Activated CD4-positive, alpha-beta T cell treated with anti-CD3 and anti-CD28 coated beads for 24 hours (primary cell): ENCODE measurements around the gene SURF1.
A peak's percentile ranks its signal among the peaks of the same experiment; 100 is the strongest.
"Not testable (repeated sequence)": the region's sequence is repeated elsewhere in the genome, so short reads cannot be mapped to it uniquely, and the experiment has no call there.

ENCODE experiments used
- DNase-seq, 2 donors: peaks; one replicate each; pipeline ENCODE4 v3.0.0-alpha.2; 2020; ENCODE audit warnings: low read depth in 2 of 2

SURF1 gene

DNA sequence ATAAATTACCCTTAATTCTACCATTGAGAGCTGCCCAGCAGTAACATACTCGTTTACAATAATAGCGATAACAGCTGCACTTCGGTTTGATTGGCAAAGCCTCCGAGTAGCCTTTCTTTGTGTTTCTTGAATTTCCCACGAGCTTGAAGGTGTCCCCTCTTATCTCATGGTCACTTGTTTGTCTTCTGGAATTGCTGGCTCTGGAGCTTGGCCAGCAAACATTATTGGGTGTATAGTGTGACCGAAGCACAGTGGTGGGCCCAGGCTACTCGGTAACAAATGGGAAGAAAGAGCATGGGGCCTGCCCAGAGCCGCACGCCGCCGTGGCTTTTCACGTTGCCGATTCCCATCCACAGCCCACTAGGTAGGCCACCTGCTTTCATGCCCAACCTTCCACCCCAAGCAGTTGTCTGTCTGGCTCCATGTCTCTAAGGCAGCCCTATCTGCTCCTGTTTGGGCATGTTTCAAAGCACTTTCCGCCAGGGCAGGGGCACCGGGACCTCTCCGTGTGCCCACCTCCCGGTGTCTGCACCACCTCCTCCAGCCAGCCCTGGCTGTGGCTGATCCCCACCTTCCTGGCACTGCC, 28.5 kb upstream of the SURF1 start:
- DNase-seq, result no peak

DNA sequence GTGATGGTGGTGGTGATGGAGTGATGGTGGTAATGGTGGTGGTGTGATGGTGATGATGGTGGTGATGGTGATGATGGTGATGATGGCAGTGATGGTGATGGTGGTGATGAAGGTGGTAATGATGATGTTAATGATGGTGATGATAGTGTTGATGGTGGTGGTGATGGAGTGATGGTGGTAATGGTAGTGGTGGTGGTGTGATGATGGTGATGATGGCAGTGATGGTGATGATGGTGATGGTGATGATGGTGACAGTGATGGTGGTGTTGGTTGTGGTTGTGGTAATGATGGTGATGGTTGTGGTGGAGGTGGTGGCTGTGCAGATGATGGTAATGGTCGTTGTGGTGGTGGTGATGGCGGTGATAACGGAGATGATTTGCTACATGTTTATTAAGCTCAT, 27.2 kb upstream of the SURF1 start:
- no peak for DNase-seq

DNA sequence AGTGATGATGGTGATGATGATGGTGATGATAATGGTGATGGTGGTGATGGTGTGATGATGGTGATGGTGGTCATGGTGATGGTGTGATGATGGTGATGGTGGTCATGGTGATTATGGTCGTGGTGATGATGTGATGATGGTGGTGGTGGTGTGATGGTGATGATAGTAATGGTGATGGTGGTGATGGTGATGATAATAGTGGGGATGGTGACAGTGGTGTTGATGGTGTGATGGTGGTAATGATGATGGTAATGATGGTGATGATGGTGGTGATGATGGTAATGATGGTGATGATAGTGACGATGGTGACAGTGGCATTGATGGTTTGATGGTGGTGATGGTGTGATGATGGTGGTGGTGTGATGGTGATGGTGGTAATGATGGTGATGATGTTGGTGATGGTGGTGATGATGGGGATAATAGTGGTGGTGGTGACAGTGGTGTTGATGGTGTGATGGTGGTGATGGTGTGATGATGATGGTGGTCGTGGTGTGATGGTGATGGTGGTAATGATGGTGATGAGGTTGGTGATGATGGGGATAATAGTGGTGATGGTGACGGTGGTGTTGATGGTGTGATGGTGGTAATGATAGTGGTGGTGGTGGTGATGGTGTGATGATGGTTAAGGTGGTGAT, 26.3 kb upstream of the SURF1 start:
- no peak for DNase-seq

DNA sequence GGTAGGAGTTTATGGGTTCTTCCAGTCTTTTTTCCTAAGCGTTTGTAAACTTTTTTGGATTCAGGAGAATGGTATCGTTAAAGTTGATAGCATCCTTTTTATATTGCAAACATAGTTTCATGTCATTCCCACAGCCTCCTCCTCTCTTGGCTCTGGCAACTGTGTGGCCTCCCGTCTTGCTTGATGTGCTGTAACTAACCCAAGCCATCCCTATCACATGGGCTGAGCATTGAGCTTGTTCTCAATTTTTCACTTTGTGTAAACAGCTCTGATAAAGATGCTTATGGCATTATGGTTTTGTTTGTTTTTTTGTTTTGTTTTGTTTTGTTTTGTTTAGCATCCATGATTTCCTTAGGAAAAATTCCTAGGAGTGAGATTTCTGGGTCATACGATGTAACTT, 24.4 kb upstream of the SURF1 start:
- no peak for DNase-seq

DNA sequence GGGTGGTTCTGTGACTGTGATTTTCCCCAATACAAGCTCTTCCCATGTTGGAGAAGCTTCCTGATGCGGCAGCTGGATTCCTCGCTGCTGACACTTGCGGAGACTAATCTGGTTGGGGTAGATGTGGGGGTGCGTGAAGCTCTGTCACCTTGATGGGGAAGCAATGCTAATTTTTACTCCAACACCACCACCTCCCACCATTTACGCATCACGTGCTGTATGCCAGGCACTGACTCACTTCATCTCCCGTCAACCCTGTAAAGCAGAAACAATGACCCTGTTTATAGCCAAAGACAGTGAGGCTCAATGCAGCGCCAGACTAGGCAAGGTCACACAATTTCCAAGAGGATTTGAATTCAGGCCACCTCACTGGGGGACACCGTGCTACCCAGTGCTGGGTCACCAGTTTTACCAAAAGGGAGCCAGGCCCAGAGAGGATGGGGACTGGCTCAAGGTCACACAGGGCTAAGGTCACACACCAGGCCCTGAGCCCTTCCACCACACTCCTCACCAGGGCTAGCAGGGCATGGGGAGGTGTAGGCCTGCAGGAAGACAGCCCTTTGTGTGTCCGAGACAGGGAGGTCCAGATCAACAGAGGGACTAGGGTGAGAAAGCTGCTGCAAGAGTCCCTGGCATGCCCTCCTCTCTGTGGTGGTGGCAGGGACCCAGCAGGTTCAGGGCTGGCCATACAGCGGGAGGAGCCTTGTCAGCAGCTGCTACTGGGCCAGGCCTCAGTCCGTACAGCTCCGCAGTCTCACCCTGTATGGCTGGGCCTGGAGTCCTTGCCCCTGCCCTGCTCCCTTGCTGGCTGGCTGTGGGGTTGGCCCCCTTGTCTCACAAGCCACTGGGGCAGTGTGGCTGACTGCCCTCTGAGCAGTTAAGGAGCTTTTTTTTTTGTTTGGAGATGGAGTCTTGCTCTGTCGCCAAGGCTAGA, 23.1 kb upstream of the SURF1 start:
- DNase-seq, result no peak

DNA sequence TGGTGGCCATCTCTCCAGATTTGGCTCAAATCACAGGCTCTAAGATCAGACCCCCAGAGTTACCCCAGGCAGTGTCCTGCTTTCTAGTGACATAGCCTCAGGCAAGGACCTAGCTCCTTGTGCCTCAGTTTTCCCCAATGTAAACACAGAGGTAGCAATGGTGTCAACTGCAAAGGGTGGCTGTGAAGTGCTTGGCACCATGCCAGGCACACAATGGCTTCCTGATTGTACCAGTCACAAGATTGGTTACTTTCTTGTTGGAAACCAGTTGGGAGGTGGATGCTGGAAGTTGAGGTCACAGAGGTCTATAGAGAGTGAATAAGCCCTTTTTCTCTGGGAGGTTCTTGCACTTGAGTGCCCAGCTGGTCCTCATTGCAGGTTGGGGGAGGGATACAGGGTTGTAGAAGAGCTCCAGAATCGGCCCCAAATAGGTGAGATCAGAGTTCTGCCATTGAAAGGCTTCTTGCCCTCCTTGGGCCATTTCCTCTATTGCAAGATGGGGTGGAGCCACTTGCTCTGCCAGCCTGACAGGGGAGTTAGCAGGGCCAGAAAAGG, 22.2 kb upstream of the SURF1 start:
- DNase-seq, result no peak

DNA sequence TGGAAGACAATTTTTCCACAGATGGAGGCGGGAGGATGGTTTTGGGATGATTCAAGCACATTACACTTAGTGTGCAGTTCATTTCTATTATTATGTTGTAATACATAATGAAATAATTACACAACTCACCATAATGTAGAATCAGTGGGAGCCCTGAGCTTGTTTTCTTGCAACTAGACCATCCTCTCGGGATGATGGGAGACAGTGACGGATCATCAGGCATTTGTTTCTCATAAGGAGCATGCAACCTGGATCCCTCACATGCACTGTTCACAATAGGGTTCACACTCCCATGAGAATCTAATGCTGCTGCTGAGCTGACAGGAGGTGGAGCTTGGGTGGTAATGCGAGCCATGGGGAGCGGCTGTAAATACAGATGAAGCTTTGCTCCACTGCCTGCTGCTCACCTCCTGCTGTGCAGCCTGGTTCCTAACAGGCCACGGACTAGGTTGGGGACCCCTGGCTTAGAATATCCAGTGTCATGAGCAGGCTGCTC, 21.5 kb upstream of the SURF1 start:
- no peak for DNase-seq

DNA sequence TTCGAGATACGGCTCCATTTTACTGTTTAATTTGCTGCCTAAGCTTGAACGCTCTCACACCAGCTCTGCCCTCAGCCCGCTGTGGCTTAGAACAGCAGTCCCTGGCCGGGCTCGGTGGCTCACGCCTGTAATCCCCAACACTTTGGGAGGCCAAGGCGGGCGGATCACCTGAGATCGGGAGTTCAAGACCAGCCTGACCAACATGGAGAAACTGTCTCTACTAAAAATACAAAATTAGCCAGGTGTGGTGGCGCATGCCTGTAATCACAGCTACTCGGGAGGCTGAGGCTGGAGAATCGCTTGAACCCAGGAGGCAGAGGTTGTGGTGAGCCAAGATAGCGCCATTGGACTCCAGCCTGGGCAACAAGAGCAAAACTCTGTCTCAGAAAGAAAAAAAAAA, 21.0 kb upstream of the SURF1 start:
- not testable (repeated sequence) for DNase-seq

DNA sequence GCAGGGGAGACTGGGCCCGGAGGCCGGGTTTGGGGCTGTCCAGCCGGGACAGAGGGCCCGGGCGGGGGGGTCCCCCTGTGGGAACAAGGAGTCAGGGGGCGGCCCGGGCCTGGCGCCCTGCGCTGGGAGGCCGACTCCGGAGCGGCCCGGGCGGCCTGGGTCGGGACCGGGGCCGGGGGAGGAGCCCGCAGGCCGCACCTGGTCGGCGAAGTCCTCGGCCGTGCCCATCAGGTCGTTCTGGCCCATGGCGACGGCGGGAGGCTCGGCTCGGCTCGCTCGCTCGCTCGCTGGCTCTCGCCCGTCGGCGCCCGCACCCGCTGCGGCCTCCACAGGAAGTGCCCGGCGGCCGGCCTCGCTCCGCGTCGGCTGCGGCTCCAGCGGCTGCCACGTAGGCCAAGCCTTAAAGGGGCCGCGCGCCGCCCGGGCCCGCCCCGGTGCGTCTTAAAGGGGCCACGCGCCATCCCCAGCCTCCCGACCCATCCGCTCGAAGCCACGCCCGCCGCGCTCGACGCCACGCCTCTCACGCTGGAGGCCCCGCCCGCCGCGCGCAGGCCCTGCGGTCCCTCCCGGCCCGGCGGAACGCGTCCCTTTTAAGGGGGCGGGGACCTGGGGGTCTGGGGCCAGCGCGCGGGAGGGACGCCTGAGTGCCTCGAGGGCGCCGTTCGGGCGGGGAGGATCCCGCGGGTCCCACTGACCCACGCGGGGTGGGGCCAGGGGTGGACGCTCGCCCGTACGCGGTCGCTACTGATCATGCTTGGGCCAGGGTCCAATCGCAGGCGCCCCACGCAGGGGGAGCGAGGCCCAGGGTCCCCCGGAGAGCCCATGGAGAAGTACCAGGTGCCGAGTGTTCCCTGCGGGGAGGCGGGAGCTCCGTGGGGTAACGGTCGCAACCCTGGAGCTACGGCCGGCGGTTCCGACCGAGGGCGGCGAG, 19.7 kb upstream of the SURF1 start, which contains the start of the genes STKLD1 and SURF4:
Gene STKLD1 (plus strand): TSS at position 643 of the 931 bp plus-strand sequence. CDS start 108 bp downstream, at position 751.
Gene SURF4 (minus strand): TSS at position 337 of the 931 bp plus-strand sequence. CDS start 91 bp downstream, at position 246.
- DNase-seq, result peak; percentile 93

DNA sequence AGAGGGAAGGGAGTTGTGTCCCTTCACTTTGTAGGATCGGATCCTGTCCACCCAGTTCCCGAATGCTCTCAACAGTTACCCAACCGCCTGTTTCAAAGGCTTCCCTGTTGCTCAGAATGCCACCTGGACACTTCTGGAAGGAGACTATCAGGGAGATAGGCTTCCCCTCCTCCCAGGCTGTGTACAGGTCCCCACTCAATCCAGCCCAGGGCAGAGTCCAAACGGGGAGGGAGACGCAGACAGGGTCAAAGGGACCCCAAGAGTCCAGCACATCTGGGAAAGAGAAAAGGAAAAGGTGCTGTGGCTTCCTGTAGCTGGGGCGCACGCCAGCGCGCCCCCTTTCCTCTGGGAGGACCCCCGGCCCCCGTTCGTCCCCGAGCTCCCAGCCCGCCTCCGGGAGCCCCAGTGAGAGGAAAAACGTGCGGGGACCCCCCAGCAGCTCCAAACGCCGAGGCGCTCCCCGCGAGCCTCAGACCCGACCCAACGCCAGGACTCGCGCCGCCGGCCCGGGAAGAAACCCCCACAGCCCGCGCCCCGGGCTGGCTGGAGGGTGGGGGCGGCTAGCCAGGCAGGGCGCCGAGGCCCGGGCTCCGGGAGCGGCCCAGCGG, 18.9 kb upstream of the SURF1 start:
- no peak for DNase-seq

DNA sequence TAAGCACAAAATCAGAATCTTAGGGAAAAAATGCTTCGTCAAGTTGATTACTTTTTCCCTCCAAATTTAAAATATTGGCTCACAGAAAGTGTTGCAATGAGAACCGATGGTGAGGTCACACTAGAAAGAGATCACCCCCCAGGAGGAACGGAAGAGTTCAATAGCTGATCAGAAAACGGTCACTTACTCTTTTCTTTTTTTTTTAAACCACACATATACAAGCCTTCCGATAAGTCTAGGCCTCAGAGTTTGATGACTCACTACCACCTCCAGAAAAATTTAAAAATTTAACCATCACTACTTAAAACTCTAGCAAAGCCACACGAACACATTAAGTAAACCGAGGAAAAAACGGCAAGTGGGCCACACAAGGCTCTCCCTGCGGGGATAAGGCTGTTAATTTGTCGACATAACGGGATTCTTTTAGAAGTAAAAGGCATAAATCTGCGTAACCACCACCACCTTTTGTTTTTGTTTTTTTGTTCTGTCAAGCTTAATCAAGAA, 18.4 kb upstream of the SURF1 start:
- no peak for DNase-seq

DNA sequence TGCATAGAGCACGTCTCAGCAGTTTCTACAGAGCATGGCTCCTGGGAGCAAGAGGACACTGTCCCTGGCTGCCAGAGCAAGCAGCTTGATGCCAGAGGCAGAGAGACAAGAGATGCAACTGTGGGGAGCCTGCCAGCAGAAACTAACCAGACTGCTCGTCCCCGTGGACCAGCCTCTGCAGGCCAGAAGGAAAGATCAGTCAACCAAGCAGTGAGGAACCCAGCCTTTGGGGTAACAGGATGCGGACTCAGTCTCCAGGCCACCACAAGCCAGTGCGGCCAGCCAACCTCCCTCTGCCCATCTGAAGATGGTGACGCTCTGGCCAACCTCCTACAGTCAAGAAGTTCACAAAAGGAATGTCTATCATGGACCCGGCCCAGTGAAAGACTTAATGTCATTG, 15.9 kb upstream of the SURF1 start:
- DNase-seq, result no peak

DNA sequence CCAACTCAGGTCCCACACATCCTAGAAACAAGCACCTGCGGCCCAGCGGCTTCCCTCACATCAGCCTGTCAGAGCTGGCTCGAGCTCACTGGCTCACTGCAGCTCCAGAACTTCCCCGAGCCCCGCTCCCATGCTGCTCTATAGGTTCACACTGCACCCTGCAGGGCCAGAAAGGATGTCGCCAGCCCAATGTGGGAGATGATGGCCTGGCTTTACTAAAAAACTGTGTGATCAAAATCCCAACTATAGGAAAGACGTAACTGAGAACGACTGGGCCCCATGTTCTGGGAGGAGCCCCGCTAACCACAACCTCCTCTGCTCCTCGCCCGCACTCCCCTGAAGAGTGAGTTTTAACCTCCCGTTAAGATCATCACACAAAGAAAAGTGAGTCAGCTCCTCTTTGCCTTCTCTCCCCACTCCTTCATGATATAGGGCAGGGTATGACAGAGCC, 15.0 kb upstream of the SURF1 start:
- DNase-seq, result peak; percentile 65 to 66

DNA sequence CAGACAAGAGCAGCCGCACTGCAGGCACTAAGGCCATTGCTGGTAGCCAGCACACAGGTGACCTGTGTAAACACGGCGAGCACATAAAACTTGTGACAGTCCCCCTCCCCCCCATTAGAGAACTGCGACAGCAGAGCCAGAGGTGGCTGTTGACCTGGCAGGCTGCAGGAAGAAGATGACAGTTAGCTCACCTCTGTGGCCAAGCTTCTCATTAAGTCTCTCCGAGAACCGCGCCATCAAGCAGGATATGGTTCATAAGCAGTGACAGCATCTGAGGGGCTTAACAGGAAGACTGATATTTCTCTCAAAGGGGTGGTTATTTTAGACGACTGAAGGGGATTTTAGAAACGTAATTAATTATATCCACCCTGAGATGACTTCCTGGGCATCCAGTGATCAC, 14.4 kb upstream of the SURF1 start:
- no peak for DNase-seq

DNA sequence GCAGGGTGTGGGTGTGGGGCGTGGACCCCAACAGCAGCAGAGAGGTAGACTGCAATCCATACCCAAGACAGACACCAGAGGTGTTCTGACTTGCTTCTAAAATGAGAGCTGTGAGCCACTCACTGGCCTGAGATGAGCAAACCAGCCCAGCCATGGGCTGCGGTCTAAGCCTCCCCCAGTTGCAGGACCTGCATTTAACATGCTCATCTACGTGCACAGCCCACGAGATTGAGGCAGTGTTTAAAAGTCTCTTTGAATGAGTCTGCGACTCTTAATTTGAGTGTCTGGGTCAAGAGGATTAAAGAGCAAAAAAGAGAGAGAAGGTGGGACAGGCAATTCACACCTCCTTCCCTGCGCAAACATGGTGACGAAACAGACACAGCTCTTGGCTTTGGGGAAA, 13.6 kb upstream of the SURF1 start:
- no peak for DNase-seq

DNA sequence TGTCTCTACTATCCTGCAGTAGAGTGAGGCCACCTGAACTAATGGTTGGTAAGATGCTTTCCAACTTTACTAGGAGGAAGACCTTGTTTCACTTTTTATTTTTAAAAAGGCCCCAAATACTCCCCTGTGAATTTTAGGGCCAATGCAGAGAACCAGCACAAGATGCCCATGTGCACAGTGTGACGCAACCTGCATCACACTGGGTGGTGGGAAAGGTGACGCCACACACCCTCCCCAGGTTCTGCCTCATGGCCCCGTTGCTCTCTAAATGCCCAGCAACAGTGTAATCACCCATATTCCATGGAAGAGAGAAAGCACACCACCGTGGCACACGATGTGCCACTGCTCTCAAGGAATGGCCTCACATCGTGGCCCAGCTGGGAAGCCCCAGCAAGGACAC, 13.1 kb upstream of the SURF1 start:
- DNase-seq, result no peak

DNA sequence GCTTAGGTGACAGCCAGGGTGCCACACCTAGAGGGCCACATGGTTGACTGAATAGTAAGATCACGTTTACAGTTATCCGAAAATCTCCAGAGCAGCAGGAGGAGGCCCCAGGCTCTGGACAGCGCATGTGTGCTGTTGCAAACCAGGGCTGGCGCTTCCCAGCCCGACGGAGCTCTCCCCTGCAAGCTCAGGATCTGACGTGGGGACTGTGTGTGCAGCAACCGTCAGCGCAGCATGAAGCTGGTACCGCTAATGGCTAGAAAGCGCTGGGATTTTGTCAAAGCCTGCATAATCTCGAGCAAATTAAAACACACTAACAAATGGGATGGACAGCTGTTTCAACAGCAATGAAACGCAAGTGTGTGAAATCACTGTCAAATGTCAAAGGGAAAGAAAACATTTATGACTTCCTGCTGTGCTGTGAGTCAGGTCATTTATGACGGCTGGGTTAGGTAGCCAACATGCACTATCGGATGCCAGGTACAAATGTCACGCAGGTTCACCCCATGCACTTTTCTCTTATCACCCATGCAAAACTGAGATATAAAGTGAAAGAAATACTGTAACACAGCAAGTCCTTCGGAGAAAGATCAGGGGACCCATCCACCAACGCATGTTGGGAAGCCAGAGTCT, 12.1 kb upstream of the SURF1 start:
- no peak for DNase-seq

DNA sequence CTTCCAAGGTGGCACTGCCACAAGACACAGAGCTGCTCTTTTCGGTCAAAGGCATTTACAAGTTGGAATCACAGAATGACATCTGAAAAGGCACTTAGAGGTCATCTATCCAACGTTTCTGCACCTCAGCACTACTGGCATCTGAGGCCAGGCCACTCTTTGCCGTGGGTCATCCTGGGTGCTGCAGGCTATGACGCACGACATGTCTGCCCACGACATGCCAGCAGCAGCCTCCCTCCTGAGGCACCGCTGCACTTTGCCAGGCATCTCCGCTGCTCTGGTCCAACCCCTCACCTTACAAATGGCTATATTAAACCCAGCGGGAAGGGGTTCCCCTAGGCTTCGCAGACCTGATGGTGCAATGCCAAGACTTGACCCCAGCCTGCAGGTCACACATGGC, 11.5 kb upstream of the SURF1 start:
- DNase-seq, result no peak

DNA sequence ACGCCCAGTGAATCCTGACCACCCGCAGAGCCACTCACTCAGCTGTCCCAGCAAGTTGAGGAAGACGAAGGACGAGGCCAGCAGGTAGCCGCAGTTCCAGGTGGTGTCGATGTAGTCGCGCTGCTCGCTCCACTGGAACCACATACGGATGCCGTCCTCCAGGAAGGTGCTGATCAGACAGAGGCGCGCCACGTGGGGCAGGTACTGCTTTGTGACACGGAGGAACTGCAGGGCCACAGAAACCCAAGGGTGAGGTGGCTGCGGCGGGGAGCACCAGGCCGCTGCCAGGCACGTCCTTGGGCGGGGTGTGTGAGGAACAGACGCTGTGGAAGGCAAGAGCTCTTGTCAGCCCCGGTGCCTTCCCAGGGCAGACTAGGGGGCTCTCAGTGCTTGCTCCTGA, 10.9 kb upstream of the SURF1 start:
- DNase-seq, result no peak

DNA sequence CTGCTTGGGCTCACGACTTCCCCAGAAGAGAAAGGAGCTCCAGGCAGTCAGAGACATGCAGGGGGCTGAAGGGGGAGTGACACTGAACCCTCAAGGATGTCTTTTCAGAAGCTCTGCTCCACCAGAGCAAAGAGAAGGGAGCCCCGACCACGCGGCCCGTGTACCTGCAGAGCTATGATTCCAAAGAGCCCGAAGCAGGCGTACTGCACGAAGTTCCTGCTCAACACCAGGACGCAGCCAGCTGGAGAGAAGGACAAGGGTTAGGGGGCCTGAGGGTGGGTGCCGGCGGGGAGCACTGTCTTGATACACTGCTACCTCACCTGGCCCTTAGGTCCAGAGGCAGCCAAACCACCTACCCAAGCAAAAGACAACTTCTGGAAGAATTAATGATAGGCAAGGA, 10.1 kb upstream of the SURF1 start:
- no peak for DNase-seq
